HG02943 (cell line): ENCODE data around the gene EIF3I.

Source experiments
- ATAC-seq: cut with Tn5 transposase; IDR thresholded peaks from one replicate; pipeline ENCODE4 v1.9.1; 2021; ENCODE audit warnings: mild to moderate bottlenecking, low read depth, moderate library complexity; ENCODE audit not compliant: unreplicated experiment

EIF3I gene

GRCh38 chr1:32228771-32229170 lies 6.6 kb downstream of the EIF3I start:
- no peak for ATAC-seq

- ATAC-seq, result no peak
These were observed 9.7 kb downstream of the EIF3I start for GRCh38 chr1:32231843-32232432.

GRCh38 chr1:32232558-32233304 lies 10.5 kb downstream of the EIF3I start:
- ATAC-seq, result no peak

- no peak for ATAC-seq
These were observed 12.6 kb downstream of the EIF3I start for GRCh38 chr1:32234792-32235191.

DNA sequence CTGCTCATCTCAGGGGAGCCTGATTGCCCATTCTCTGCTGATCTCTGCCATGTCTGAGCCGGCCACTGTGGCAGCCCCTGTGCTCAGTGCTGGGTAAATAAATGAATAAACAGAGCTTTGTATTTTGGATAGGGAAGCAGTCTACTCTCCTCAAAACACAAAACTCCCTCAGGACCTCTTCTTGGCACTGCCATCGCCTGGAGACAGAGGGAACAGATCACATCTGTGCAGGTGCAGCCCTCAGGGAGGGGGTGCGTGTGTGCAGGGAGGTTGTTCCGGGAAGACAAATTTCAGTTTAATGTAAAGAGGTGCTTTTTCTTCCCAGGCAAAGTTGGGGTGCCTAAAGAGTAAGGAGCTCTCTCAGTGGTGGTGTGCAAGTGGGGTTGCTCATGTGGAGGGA lies 17.1 kb downstream of the EIF3I start:
- ATAC-seq, result no peak

- ATAC-seq, result no peak
These were observed 17.6 kb downstream of the EIF3I start for GRCh38 chr1:32239790-32240139.

DNA sequence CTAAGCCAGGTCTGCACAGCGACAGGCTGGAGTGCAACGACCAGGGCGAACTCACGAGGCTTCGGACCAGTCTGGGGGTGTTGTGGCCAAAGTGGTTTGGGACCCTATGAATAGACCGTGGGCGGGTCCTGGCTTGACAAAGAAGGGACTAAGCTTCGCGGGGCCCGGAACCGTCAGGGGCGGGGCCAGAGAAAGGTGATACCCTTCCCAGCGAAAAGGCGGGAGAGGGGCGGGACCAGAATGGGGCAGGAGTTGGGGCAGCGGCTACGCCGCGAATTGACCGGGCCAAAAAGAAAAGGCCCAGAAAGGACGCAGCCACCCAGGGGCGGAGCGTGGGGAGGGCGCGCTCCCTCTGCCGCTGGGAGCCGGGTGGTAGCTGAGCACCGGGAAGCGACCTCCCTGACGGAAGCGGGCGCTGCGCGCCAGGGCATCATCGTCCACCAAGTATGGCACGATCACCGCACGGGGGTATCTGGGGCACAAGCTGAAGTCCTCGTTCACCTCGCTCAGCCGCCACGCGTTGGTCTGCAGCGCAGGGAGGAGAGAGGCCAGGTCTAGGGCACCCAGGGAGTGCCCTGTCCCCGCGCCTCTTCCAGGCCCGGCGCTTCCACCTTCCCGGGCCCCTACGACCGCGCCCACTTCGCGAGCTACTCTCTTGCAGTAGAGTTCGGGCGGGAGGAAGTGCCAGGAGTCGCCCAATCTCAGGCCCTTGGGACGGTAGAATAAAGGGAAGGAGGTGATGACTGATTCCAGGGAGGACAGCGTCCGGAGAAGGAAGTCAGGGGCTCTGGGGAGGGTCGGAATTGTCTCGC lies 18.1 kb downstream of the EIF3I start:
- no peak for ATAC-seq

DNA sequence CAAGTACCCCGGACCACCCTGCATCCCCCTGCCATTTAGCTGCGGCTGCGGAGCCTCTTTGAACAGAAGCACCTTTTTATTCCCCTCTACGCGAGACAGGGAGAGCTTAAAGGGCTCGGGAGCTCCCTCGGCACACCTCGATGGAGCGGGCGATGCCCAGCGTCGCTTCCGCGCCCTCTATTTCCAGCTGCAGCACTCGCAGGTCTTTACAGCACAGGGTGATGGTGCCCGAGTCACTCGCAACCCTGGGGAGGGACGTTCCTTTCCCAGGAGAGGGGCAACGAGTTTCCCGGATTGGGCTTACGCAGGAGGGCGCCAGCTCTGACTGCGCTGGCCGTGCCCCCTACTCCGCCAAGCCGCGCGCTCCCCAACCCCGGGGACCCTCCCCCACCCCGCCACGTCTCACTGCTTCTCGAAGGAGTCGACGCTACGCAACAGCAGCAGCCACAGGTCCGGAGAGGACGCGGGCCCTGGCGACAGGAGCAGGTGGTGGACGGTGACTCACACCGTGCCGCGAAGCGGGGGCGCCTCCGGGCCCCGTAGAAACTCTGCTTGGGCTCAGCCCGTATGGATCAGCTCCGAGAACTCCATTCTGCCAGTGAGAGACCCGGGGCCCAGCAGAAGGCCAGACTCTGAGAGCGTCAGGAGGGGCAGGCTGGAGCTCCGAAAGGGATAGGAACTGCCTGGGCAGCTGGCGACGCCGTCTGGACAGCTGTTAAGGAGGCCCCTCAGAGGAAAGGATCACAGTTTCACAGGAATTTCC lies 19.0 kb downstream of the EIF3I start:
- no peak for ATAC-seq

GRCh38 chr1:32242341-32242851 lies 20.2 kb downstream of the EIF3I start:
- ATAC-seq, result no peak

- no peak for ATAC-seq
These were observed 24.7 kb downstream of the EIF3I start, which contains the start of gene FAM167B for GRCh38 chr1:32246888-32247273. TSS of gene FAM167B (plus strand) at chr1:32247222. CDS start at chr1:32247422, 200 bp downstream.

DNA sequence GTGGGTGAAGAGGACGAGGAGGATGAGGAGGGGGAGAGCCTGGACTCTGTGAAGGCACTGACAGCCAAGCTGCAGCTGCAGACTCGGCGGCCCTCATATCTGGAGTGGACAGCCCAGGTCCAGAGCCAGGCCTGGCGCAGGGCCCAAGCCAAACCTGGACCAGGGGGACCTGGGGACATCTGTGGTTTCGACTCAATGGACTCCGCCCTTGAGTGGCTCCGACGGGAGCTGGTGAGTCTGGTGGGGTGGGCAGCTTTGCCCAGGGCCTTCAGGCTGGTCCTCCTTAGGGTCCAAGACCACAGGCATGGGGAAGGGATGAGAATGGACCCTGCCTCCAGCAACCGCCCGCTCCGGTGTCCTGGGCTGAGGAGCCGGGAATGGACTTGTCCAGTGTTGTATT lies 25.2 kb downstream of the EIF3I start:
- ATAC-seq, result no peak

GRCh38 chr1:32247983-32248889 lies 26.0 kb downstream of the EIF3I start:
- ATAC-seq, result no peak

- ATAC-seq, result peak; percentile 61
These were observed 27.8 kb downstream of the EIF3I start for GRCh38 chr1:32249831-32250525.

DNA sequence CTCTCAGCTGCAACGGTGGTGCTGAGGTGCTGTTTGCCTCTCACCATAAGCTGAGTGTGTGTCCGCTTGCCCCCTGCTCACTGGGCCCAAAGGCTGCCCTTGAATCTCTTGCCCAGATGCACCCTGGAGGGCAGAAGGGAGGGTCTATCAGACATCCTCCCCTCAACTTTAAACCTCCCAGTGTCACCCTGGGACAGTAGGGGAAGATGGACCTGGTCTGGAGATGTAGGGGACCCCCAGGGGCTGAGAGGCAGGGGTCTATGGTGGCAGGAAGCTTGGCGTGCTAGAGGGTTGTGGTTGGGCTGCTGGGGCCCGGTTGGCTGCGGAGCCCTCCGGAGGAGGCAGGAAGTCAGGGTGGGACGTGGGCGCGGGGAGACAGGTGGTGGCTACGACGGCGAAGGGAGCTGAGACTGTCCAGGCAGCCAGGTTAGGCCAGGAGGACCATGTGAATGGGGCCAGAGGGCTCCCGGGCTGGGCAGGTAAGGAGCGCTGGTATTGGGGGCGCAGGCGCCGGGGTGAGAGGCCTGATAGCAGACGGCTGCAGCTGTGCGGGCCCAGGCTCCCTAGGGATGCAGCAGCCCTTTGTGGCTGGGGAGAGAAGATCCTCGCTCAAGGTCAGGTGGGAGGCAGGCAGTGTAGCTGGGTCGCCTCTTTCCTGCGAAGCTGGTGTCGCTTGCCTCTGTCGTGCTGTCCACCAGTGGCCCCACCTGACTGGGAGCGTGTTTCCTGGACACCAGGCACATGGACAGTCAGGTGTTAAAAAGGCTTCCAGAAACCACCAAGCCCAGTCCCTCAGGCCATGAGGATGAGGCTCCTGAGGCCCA lies 28.9 kb downstream of the EIF3I start, which contains the start of gene LCK:
TSS of gene LCK (plus strand) at position 373 of the 824 bp plus-strand sequence. CDS start 23,065 bp downstream, outside the sequence.
- no peak for ATAC-seq

GRCh38 chr1:32255072-32256071 lies 33.2 kb downstream of the EIF3I start:
- ATAC-seq, result no peak

GRCh38 chr1:32256473-32257226 lies 34.4 kb downstream of the EIF3I start:
- no peak for ATAC-seq
